Right lobe of liver (tissue), 6 donors: ENCODE measurements around the gene AP5S1. TPM values are rescaled to one million over a fixed set of nuclear protein-coding genes. Genes with fewer than 3 reads are reported as not detected.

ENCODE experiments used
- ATAC-seq, 4 donors: fragments of 200-7000 bp; cut with Tn5 transposase; one replicate each; pipeline ENCODE4 v1.9.1; 2020; ENCODE audit warnings: mild to moderate bottlenecking in 4 of 4, moderate library complexity in 4 of 4
- DNase-seq, 3 donors: peaks; one replicate each; pipeline ENCODE4 v3.0.0-alpha.2; 2020
- H3K27ac ChIP-seq, 3 donors: fragments of 200-600 bp; one replicate each; pipeline ENCODE4 v1.8.0; 2022
- H3K27me3 ChIP-seq, 2 donors: fragments of 200-600 bp; one replicate each; pipeline ENCODE4 v1.8.0; 2022
- H3K36me3 ChIP-seq, 4 donors: fragments of 200-600 bp; sonication (generic) in 1 of 4; one replicate each; pipeline versions ENCODE4 v1.5.1 to v1.8.0; 2017 to 2022; ENCODE audit warnings: control low read depth in 1 of 4
- H3K4me1 ChIP-seq, 4 donors: fragments of 200-600 bp; sonication (generic) in 1 of 4; one replicate each; pipeline versions ENCODE4 v1.5.1 to v1.8.0; 2017 to 2022; ENCODE audit warnings: control low read depth in 1 of 4
- H3K4me3 ChIP-seq, 3 donors: fragments of 200-600 bp; one replicate each; pipeline ENCODE4 v1.8.0; 2022
- H3K9me3 ChIP-seq, 4 donors: fragments of 200-600 bp; sonication (generic) in 1 of 4; one replicate each; pipeline versions ENCODE4 v1.5.1 to v1.8.0; 2017 to 2022; ENCODE audit warnings: control low read depth in 1 of 4
- CTCF ChIP-seq, 4 donors: fragments of 200-600 bp in 3 of 4; fragments of 450-650 bp in 1 of 4; IDR thresholded peaks; one replicate each; pipeline versions ENCODE4 v1.5.1 to v1.8.0; 2016 to 2022; ENCODE audit warnings: antibody characterized with exemption in 4 of 4, mild to moderate bottlenecking in 2 of 4
- POLR2A ChIP-seq: fragments of 450-650 bp; IDR thresholded peaks from one replicate; pipeline ENCODE4 v1.6.1; 2017; ENCODE audit warnings: antibody characterized with exemption, mild to moderate bottlenecking
- WGBS: methylation state at CpG from one replicate; pipeline ENCODE4 v1.1.6; 2018; ENCODE audit warnings: low coverage, low lambda C conversion rate; ENCODE audit not compliant: insufficient coverage; ENCODE audit errors: missing lambda C conversion rate; 5-methylcytosine and 5-hydroxymethylcytosine counted together
- intact Hi-C, 2 donors: fragments of 100-400 bp; cut with DNase I; formaldehyde crosslinking; loops; one replicate each; pipeline versions ENCODE4 v1.11.2 to v1.14.1; 2022
- total RNA-seq, 6 experiments: library from RNA; depleted of rRNA in 2 of 6; stranded (reverse); fragments of >200 nt in 2 of 6; fragmentation: NEBNext Ultra II Directional in 3 of 6; extraction: Animal tissue kit (Norgen Biotek cat#: 25700) in 3 of 6; gene quantifications; one replicate each; pipeline versions ENCODE4 v1.1.0 to v1.2.4, GENCODE V29; 2016 to 2023
- donor health status: DM: no; HTN: yes; CAD: no.
- donor health status: DM: no; HTN: no; CAD: no.
- donor health status: DM: no; HTN: no; CAD: no.
- donor health status: DM: no; HTN: yes; CAD: no.
- donor health status: DM: no; HTN: yes; CAD: no.

Gene AP5S1
- total RNA-seq, 6 experiments from 2014 or later: 7.7 to 16.1 (median 9.5) TPM

- DNase-seq (peak in 2 of 3 donors; percentile 72 to 74), ATAC-seq (peak; percentile 52 to 60 (median 54))
- Histone ChIP-seq H3K27ac (no peak overlapping the region), H3K9me3 (no peaks in the 10 kb centered on the region), H3K36me3 (no peaks in the 10 kb centered on the region), H3K4me1 (peaks cover 0 to 21% (median 8%) of the 10 kb centered on the region in 4 donors), H3K4me3 (peak overlapping the region; percentile 43 to 54 (median 46)), H3K27me3 (no peaks in the 10 kb centered on the region)
- WGBS: 9% methylated on average over 15 of the region's 70 CpGs
- intact Hi-C loops: loop anchor here in 1 of 2 donors (10.0 kb wide), 1 partner anchor 103 kb away; no protein-coding TSS in a partner anchor
- TF ChIP-seq POLR2A (no peak), CTCF (IDR thresholded peaks at IDR 0.05) (no peak)
Measured at GRCh38 chr20:3777716-3778629, 42.4 kb upstream of the AP5S1 start.

DNA sequence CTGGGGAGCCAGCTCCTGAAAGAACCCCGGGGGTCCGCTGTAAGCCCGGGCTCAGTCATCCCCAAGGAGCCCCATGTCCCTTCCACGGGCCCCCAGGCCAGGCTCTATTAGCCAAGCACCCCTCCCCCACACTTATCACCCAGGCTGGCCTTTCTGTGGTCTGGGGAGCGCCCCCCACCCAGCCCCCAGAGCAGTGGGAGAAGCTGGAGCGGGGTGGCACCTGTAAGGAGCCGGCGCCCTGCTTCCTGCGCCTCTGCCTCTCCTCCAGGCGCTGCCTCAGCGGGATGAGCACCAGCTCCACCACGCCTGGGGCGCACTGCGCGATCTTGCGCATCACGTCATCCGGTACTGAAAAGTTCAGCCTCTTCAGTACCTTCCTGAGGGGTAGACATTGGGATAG, 41.4 kb upstream of the AP5S1 start:
- Histone ChIP-seq H3K27me3 (no peaks in the 10 kb centered on the region), H3K9me3 (no peaks in the 10 kb centered on the region), H3K36me3 (no peaks in the 10 kb centered on the region), H3K4me1 (peaks cover 0 to 21% (median 8%) of the 10 kb centered on the region in 4 donors), H3K4me3 (no peak overlapping the region), H3K27ac (no peak overlapping the region)
- DNase-seq (no peak), ATAC-seq (no peak)
- no peak for TF ChIP-seq CTCF (IDR thresholded peaks at IDR 0.05)
- no peak for TF ChIP-seq POLR2A
- WGBS: 30% methylated on average over 9 of the region's 18 CpGs
- intact Hi-C loops: loop anchor here in 1 of 2 donors (10.0 kb wide), 1 partner anchor 104 kb away; no protein-coding TSS in a partner anchor

DNA sequence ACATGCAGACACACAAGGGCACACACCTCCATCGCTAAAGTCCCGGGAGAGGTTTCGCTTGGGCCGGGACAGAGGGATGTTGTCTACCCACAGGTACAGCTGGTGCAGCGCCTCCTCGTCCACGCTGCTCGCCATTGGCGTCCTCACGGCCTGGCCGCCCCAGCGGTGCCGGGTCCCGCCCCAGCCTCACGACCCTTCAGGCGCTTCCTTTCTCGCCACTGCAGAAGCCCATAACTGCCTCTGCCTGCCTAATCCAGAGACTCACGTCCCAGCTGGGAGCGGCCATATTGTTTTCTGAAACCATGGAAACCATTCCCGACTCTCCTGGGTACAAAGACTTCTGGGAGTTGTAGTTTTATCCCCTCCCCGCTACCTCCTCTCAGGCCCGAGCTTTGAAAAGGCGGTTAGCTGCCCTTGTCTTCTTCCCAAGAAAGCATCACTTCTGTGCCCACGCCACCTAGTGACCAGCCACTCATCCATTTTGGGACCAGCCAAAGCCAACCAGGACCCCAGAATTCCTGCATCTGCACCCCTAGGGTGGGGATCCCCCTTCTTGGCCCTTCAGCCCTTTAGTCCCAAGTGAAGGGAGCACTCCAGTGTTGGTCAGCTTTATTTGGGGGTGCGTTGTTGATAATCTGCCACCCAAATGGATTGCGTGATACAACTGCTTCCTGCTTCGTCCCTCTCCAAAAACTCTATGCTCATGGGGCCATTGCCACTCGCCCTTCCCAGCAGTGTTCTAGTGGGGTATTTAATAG, 39.0 kb upstream of the AP5S1 start, which contains the start of gene SPEF1:
SPEF1 (minus strand) TSS at position 296 of the 758 bp plus-strand sequence; CDS start at position 135, 161 bp downstream.
- Histone ChIP-seq H3K4me3 (peak within 1 kb of the TSS; percentile 4 to 47 (median 34)), H3K9me3 (no peaks in the 10 kb centered on the region), H3K27ac (no peak within 1 kb of the TSS), H3K27me3 (no peaks in the 10 kb centered on the region), H3K36me3 (no peaks in the 10 kb centered on the region), H3K4me1 (peaks cover 0 to 34% (median 11%) of the 10 kb centered on the region in 4 donors)
- peak; percentile 71 to 87 (median 75) for DNase-seq
- peak; percentile 85 to 91 (median 88) for ATAC-seq
- 7% methylated on average over 9 of the region's 28 CpGs for WGBS
- intact Hi-C loops: no loop called here
- TF ChIP-seq CTCF (IDR thresholded peaks at IDR 0.05): peak; percentile 38 to 47 (median 44)
- TF ChIP-seq POLR2A: no peak

- DNase-seq (no peak), ATAC-seq (no peak)
- no peaks in the 10 kb centered on the region for H3K36me3 ChIP-seq
- TF ChIP-seq CTCF (IDR thresholded peaks at IDR 0.05) (no peak), POLR2A (no peak)
- no peak overlapping the region for H3K27ac ChIP-seq
- H3K27me3 ChIP-seq: no peaks in the 10 kb centered on the region
- H3K4me1 ChIP-seq: peaks cover 0 to 31% (median 13%) of the 10 kb centered on the region in 4 donors
- intact Hi-C loops: no loop called here
- H3K9me3 ChIP-seq: no peaks in the 10 kb centered on the region
- no peak overlapping the region for H3K4me3 ChIP-seq
- WGBS: 86% methylated on average over 5 of the region's 6 CpGs
Measured at GRCh38 chr20:3782597-3782996, 37.8 kb upstream of the AP5S1 start.
